NT2/D1 (cell line): ENCODE results near the gene HBG1.

Source experiments
- DNase-seq: peaks from one replicate; pipeline ENCODE4 v3.0.0-alpha.2; 2011; ENCODE audit warnings: low read depth, low spot score
- H3K27me3 ChIP-seq: 2 replicates; pipeline ENCODE4 v1.6.0; 2011; ENCODE audit warnings: mild to moderate bottlenecking; ENCODE audit not compliant: insufficient read length, insufficient read depth
- H3K36me3 ChIP-seq: 2 replicates; pipeline ENCODE4 v1.6.1; 2011; ENCODE audit warnings: mild to moderate bottlenecking, low read length, mixed read lengths; ENCODE audit not compliant: insufficient read depth, insufficient read length
- H3K4me1 ChIP-seq: 2 replicates; pipeline ENCODE4 v1.5.1; 2011; ENCODE audit not compliant: insufficient read depth, insufficient read length
- H3K4me3 ChIP-seq: 2 replicates; pipeline ENCODE4 v1.5.1; 2011; ENCODE audit warnings: low read depth; ENCODE audit not compliant: insufficient read length
- H3K9ac ChIP-seq: 2 replicates; pipeline ENCODE4 v1.6.0; 2011; ENCODE audit warnings: low read depth; ENCODE audit not compliant: insufficient read length
- H3K9me3 ChIP-seq: 2 replicates; pipeline ENCODE4 v1.5.1; 2011; ENCODE audit warnings: mild to moderate bottlenecking, low read length; ENCODE audit not compliant: insufficient read depth
- SUZ12 ChIP-seq: IDR thresholded peaks from 2 replicates; pipeline ENCODE4 v1.6.1; 2011; ENCODE audit not compliant: insufficient read length, insufficient read depth; ENCODE audit errors: extremely low read depth
- YY1 ChIP-seq: IDR thresholded peaks from 2 replicates; pipeline ENCODE4 v1.6.1; 2011; ENCODE audit not compliant: insufficient read length, insufficient read depth
- ZNF274 ChIP-seq: IDR thresholded peaks from 2 replicates; pipeline ENCODE4 v1.6.1; 2011; ENCODE audit warnings: mild to moderate bottlenecking, low read depth, low read length

HBG1 gene

DNA sequence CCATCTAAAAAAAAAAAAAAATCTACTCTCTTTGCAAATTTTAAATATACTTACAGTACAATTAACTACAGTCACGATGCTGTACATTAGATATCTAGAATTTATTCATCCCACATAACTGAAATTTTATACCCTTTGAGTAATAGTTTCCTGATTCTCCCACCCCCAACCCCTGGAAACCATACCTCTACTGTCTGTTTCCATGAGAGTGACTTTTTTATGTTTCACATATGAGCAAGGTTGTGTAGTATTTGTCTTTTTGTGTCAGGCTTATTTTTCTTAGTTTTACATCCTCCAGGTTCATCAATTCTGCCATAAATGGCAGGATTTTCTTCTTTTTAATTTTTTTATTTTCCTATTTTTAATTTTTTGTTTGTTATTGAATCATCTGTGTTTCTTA is 26.0 kb downstream of the HBG1 start:
- Histone ChIP-seq H3K4me1 (no peaks in the 10 kb centered on the region), H3K36me3 (no peaks in the 10 kb centered on the region), H3K27me3 (no peaks in the 10 kb centered on the region), H3K4me3 (no peak overlapping the region), H3K9ac (no peak overlapping the region), H3K9me3 (peaks cover 6% of the 10 kb centered on the region; the same call in 1 of the 2 replicates)
- TF ChIP-seq YY1 (no peak), ZNF274 (no peak)
- DNase-seq = no peak

DNA sequence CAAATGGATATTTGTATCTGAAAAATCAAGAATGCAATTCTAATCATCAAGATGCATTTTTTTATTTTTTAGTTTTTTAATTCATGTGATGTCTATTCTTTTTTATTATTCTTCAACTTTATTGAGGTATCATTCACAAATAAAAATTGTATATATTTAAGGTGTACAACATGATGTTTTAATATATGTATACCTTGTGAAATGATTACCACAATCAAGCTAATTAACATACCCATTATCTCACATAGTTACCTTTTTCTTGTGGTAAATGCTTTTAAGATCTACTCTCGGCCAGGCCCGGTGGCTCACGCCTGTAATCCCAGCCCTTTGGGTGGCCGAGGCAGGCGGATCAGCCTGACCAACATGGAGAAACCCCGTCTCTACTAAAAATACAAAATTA is 26.5 kb downstream of the HBG1 start:
- Histone ChIP-seq H3K4me1 (no peaks in the 10 kb centered on the region), H3K27me3 (no peaks in the 10 kb centered on the region), H3K9ac (no peak overlapping the region), H3K36me3 (no peaks in the 10 kb centered on the region), H3K4me3 (no peak overlapping the region), H3K9me3 (peaks cover 6% of the 10 kb centered on the region; the same call in 1 of the 2 replicates)
- no peak for DNase-seq
- TF ChIP-seq YY1 (no peak), SUZ12 (no peak)

DNA sequence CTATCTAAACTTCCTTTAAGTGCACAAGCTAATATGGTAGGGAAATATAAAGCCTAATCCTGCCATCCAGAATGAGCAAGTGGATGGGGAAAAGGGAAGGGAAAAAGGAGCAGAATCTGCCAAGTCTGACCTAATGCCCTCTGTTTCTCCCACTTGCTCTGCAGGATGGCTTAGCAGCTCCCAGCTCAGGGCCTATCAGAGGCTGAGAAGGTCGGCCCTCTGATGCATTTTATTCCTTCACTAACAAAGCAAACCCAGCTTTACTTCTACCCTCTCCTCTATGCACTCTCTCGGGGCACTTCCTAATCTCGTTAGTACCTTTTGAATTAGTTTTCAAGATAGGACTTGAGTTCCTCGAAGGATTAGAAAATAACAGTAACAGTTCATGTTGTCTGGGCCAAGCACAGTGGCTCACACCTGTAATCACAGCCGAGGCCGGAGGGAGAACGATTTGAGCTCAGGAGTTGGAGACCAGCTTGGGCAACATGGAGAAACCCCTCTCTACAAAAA is 39.2 kb downstream of the HBG1 start:
- Histone ChIP-seq H3K27me3 (no peaks in the 10 kb centered on the region), H3K9me3 (no peaks in the 10 kb centered on the region), H3K9ac (no peak overlapping the region), H3K4me3 (no peak overlapping the region), H3K4me1 (no peaks in the 10 kb centered on the region), H3K36me3 (no peaks in the 10 kb centered on the region)
- DNase-seq = no peak
- TF ChIP-seq YY1 (no peak), ZNF274 (no peak), SUZ12 (no peak)

- DNase-seq = peak; percentile 57
- TF ChIP-seq ZNF274 (no peak), YY1 (no peak), SUZ12 (no peak)
Observed at GRCh38 chr11:5204787-5205186, 44.9 kb downstream of the HBG1 start.

DNA sequence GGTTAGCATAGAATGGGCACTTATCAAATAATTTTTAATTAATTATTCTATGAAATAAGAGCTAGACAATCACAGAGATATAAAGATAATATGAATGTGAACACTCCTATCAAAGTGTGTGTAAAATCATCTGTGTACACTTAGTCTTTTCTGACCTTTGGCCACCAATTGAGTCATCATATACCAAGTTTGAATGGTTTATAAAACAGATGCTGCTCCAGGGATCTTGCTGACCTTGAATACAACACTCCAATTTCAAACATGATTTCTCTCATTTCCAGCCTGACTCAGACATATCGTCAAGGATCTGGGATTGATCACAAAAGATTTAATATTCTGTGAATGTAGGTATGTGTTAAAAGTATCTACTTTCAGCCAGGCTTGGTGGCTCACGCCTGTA is 46.3 kb downstream of the HBG1 start:
- no peak for DNase-seq
- Histone ChIP-seq H3K36me3 (no peaks in the 10 kb centered on the region), H3K9ac (no peak overlapping the region), H3K27me3 (no peaks in the 10 kb centered on the region), H3K4me3 (no peak overlapping the region), H3K9me3 (no peaks in the 10 kb centered on the region), H3K4me1 (no peaks in the 10 kb centered on the region)
- TF ChIP-seq SUZ12 (no peak), YY1 (no peak), ZNF274 (no peak)

More at GRCh38 chr11:5204787-5205186, 44.9 kb downstream of the HBG1 start:
- Histone ChIP-seq H3K27me3 (no peaks in the 10 kb centered on the region), H3K36me3 (no peaks in the 10 kb centered on the region), H3K9me3 (no peaks in the 10 kb centered on the region), H3K9ac (no peak overlapping the region), H3K4me3 (no peak overlapping the region), H3K4me1 (no peaks in the 10 kb centered on the region)

GRCh38 chr11:5200582-5200981 is 49.1 kb downstream of the HBG1 start, which contains the start of gene OR51V1:
Gene OR51V1, minus strand, starts transcription at chr11:5200682. Its CDS starts 0 bp downstream, at chr11:5200682.
- Histone ChIP-seq H3K9me3 (no peaks in the 10 kb centered on the region), H3K4me3 (no peak within 1 kb of the TSS), H3K27me3 (no peaks in the 10 kb centered on the region), H3K4me1 (no peaks in the 10 kb centered on the region), H3K36me3 (no peaks in the 10 kb centered on the region), H3K9ac (no peak within 1 kb of the TSS)
- no peak for DNase-seq
- TF ChIP-seq SUZ12 (no peak), YY1 (no peak), ZNF274 (no peak)

DNA sequence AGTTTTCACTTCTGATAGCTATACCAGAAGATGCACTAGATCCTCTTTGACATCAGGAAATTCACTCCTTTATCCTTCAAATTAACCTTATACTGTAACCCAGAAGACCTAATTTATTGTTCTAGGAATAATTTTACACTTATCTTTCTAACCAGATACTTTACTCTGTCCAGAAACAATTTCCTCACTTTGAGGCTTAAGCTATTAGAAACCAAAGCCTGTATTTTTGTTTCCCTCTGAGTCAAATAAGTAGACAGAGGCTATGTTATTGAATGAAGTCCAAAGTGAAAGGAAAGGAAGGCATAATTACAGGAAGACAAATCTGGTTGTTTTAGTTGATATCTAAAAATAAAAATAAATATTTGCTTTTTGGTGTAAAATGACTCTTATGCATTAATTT is 51.4 kb downstream of the HBG1 start:
- TF ChIP-seq SUZ12 (no peak), YY1 (no peak), ZNF274 (no peak)
- Histone ChIP-seq H3K27me3 (no peaks in the 10 kb centered on the region), H3K4me3 (no peak overlapping the region), H3K36me3 (no peaks in the 10 kb centered on the region), H3K9ac (no peak overlapping the region), H3K4me1 (no peaks in the 10 kb centered on the region), H3K9me3 (no peaks in the 10 kb centered on the region; the same call in 1 of the 2 replicates)
- DNase-seq = no peak
